AG04449 (cell line): ENCODE measurements around the gene BRSK2.

Experiments
- CTCF ChIA-PET: fragments of 350-600 bp; formaldehyde crosslinking; extraction: SDS; loops from one replicate; lab custom pipeline; 2021; ENCODE audit warnings: antibody characterized with exemption; lab: Yijun Ruan, JAX
- POLR2A ChIA-PET: fragments of 400-600, 350-600 bp; formaldehyde crosslinking; extraction: SDS; loops from one replicate; lab custom pipeline; 2020; ENCODE audit warnings: antibody characterized with exemption, inconsistent platforms; lab: Yijun Ruan, JAX
- DNase-seq: peaks from one replicate; pipeline ENCODE4 v3.0.0-alpha.2; 2010; ENCODE audit warnings: low read depth, low spot score
- H3K4me3 ChIP-seq: 2 replicates; pipeline ENCODE4 v1.5.1; 2011; ENCODE audit warnings: low read depth, mild to moderate bottlenecking, control low read depth, low read length
- TF ChIP-seq, protein P1 (sequence below): IDR thresholded peaks from one replicate; pipeline ENCODE4 v1.5.1; 2011; ENCODE audit warnings: mild to moderate bottlenecking, moderate library complexity, low read length, control low read depth, inconsistent platforms; ENCODE audit not compliant: insufficient read depth; ENCODE audit errors: missing control alignments

BRSK2 gene

GRCh38 chr11:1373536-1374214 is 16.1 kb upstream of the BRSK2 start:
- TF ChIP-seq, protein P1, sequence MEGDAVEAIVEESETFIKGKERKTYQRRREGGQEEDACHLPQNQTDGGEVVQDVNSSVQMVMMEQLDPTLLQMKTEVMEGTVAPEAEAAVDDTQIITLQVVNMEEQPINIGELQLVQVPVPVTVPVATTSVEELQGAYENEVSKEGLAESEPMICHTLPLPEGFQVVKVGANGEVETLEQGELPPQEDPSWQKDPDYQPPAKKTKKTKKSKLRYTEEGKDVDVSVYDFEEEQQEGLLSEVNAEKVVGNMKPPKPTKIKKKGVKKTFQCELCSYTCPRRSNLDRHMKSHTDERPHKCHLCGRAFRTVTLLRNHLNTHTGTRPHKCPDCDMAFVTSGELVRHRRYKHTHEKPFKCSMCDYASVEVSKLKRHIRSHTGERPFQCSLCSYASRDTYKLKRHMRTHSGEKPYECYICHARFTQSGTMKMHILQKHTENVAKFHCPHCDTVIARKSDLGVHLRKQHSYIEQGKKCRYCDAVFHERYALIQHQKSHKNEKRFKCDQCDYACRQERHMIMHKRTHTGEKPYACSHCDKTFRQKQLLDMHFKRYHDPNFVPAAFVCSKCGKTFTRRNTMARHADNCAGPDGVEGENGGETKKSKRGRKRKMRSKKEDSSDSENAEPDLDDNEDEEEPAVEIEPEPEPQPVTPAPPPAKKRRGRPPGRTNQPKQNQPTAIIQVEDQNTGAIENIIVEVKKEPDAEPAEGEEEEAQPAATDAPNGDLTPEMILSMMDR = no peak

GRCh38 chr11:1375161-1375954 is 14.4 kb upstream of the BRSK2 start:
- H3K4me3 ChIP-seq = no peak overlapping the region
- TF ChIP-seq, protein P1 = no peak
- ChIA-PET CTCF (no interaction called here), POLR2A (no interaction called here)
- no peak for DNase-seq

More at GRCh38 chr11:1373536-1374214, 16.1 kb upstream of the BRSK2 start:
- ChIA-PET CTCF (no interaction called here), POLR2A (no interaction called here)
- H3K4me3 ChIP-seq = no peak overlapping the region
- no peak for DNase-seq

DNA sequence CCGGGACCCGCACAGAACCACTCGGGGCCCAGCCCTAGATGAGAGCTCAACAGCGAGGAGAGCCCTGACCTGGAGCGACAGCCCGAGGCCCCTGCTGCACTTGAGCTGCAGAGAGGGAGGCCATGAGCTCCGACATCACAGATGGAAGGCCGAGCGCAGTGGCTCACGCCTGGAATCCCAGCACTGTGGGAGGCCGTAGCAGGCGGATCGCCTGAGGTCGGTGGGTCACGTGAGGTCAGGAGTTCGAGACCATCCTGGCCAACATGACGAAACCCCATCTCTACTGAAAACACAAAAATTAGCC is 13.8 kb upstream of the BRSK2 start:
- no peak for DNase-seq
- TF ChIP-seq, protein P1 = no peak
- CTCF ChIA-PET = no interaction called here
- POLR2A ChIA-PET = no interaction called here
- H3K4me3 ChIP-seq = no peak overlapping the region

DNA sequence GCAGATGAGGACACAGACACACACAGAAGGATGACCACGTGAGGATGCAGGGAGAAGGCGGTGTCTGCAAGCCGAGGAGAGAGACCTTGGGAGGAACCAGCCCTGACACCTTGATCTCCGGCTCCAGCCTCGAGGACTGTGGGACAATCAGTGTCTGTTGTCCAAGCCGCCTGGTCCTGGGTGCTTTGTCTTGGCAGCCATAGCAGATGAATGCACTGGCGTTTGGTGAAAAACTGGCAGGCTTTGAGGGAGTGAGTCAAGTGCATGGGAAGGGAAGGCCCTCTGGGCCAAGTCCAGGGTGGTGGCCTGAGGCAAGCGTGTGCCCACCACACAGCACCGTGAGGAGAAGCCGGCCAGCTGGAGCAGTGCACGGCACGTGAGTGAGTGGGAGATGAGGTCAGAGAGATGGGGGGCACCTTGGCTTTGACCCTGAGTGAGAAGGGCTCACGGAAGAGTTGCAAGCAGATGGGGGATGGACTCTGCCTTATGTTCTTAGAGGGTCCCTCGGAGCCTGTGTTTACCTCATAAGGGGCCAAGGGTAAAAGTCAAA is 12.4 kb upstream of the BRSK2 start:
- POLR2A ChIA-PET = no interaction called here
- CTCF ChIA-PET = no interaction called here
- no peak overlapping the region for H3K4me3 ChIP-seq
- DNase-seq = no peak
- TF ChIP-seq, protein P1 = no peak

DNA sequence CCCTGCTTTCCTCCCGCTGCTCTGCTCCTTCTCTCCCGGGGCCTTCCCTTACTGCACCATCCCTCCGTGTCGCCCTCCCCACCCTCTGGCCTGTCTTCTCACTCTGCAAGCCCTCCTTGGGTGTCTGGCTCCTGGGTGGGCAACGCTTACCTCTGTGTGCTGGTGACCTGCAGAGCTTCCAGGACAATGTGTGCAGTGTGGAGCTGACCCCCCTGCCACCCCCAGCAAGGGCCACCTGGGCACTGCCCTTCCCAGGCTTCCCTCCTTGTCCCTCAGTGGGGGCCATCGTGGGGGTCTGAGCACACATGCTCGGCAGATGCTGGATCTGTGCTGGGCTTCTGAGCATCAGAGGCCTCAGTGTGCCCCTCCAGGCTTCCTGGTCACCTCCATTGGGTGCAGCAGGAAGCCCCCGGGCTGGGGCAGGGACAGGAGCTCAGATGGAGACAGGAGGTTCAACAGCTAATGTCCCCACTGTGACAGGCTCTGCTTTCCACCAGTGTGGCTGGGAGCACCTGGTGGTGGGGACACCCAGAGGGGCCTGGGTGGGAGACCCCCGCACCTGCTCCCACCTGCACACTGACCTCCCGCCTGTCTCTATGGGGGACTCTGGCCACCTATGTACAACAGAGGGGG is 7.8 kb upstream of the BRSK2 start:
- H3K4me3 ChIP-seq = no peak overlapping the region
- TF ChIP-seq, protein P1 = no peak
- POLR2A ChIA-PET = no interaction called here

DNA sequence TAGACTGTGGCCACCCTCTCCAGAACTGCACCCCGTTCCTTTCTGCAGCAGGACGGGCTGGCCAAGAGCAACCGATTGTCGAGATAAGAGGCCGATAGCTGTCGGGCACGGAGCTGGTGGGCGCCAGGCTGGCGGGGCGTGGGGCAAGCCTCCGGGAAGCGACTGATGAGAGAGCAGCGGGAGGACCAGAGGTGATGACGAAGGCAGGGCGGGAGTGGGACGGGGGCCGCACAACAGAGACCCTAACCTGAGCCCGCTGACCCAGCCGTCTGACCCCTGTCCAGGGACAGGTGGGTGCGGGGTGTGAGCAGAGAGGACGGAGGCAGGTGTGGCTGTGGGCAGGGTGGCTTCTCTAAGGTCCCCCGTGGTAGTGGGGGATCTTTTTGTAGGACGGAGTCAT is 7.3 kb upstream of the BRSK2 start:
- TF ChIP-seq, protein P1 = no peak
- no peak overlapping the region for H3K4me3 ChIP-seq
- ChIA-PET POLR2A (interaction anchor here (0.6 kb wide), 1 partner anchor 149 kb away, joined by 5 read pairs; no protein-coding TSS in a partner anchor), CTCF (interaction anchor here (1.2 kb wide), 1 partner anchor 14 kb away, joined by 3 read pairs; no protein-coding TSS in a partner anchor)
- no peak for DNase-seq

More for the DNA sequence above, 7.8 kb upstream of the BRSK2 start:
- CTCF ChIA-PET = interaction anchor here (1.0 to 1.2 kb wide), 2 partner anchors 13 to 27 kb away, joined by 3 read pairs; no protein-coding TSS in a partner anchor
- DNase-seq = no peak
